ENCODE measurements around the gene VASP.

VASP gene

GRCh38 chr19:45503909-45504308 is 3.4 kb upstream of the VASP start:
- TF ChIP-seq CTCF (IDR thresholded peaks at IDR 0.05; ENCODE audit: control insufficient read depth, insufficient read depth, low read depth, low read length, missing control alignments), result no peak
- H3K4me3 ChIP-seq (ENCODE audit: control insufficient read depth, low read depth, low read length), result no peak overlapping the region
- no peak for DNase-seq (ENCODE audit: low read depth)

GRCh38 chr19:45505151-45505995 is 1.9 kb upstream of the VASP start:
- TF ChIP-seq CTCF (IDR thresholded peaks at IDR 0.05; ENCODE audit: control insufficient read depth, insufficient read depth, low read depth, low read length, missing control alignments), result no peak

GRCh38 chr19:45505996-45506245 is 1.4 kb upstream of the VASP start:
- TF ChIP-seq CTCF (IDR thresholded peaks at IDR 0.05; ENCODE audit: control insufficient read depth, insufficient read depth, low read depth, low read length, missing control alignments), result no peak
- peak overlapping the region; percentile 96 for H3K4me3 ChIP-seq (ENCODE audit: control insufficient read depth, low read depth, low read length)
- DNase-seq (ENCODE audit: low read depth), result no peak

More at GRCh38 chr19:45505151-45505995, 1.9 kb upstream of the VASP start:
- no peak for DNase-seq (ENCODE audit: low read depth)
- H3K4me3 ChIP-seq (ENCODE audit: control insufficient read depth, low read depth, low read length), result no peak overlapping the region

GRCh38 chr19:45506246-45506988 is 862 bp upstream of the VASP start:
- H3K4me3 ChIP-seq (ENCODE audit: control insufficient read depth, low read depth, low read length), result peak overlapping the region; percentile 96
- peak; percentile 56 for TF ChIP-seq CTCF (IDR thresholded peaks at IDR 0.05; ENCODE audit: control insufficient read depth, insufficient read depth, low read depth, low read length, missing control alignments)
- no peak for DNase-seq (ENCODE audit: low read depth)

- H3K4me3 ChIP-seq (ENCODE audit: control insufficient read depth, low read depth, low read length), result peak overlapping the region; percentile 96
- no peak for TF ChIP-seq CTCF (IDR thresholded peaks at IDR 0.05; ENCODE audit: control insufficient read depth, insufficient read depth, low read depth, low read length, missing control alignments)
- no peak for DNase-seq (ENCODE audit: low read depth)
These were observed 665 bp downstream of the VASP start for GRCh38 chr19:45507872-45508416.

- no peak for DNase-seq (ENCODE audit: low read depth)
- TF ChIP-seq CTCF (IDR thresholded peaks at IDR 0.05; ENCODE audit: control insufficient read depth, insufficient read depth, low read depth, low read length, missing control alignments), result no peak
- H3K4me3 ChIP-seq (ENCODE audit: control insufficient read depth, low read depth, low read length), result peak overlapping the region; percentile 96
These were observed 1.2 kb downstream of the VASP start for GRCh38 chr19:45508417-45508860.

Data from AG09309 (cell line).